RWPE2 (cell line): ENCODE results near the gene DCTD.

Source experiments
- ATAC-seq: fragments of 200-7000 bp; cut with Tn5 transposase; 3 replicates; pipeline ENCODE4 v1.9.1; 2021; ENCODE audit warnings: low read depth
- DNase-seq: peaks from one replicate; pipeline ENCODE4 v3.0.0-alpha.2; 2020; ENCODE audit warnings: low spot score
- H3K27ac ChIP-seq: fragments of 450-650 bp; 2 replicates; pipeline ENCODE4 v1.5.1; 2017; ENCODE audit warnings: mild to moderate bottlenecking; ENCODE audit not compliant: poor library complexity, severe bottlenecking
- H3K27me3 ChIP-seq: fragments of 250-450 bp; sonication (Bioruptor Pico); 2 replicates; pipeline ENCODE4 v1.5.1; 2021; ENCODE audit warnings: mild to moderate bottlenecking, moderate library complexity; ENCODE audit not compliant: insufficient read depth, poor library complexity, severe bottlenecking
- H3K36me3 ChIP-seq: fragments of 250-450 bp; sonication (Bioruptor Pico); 2 replicates; pipeline ENCODE4 v1.5.1; 2020; ENCODE audit warnings: low read depth, mild to moderate bottlenecking, moderate library complexity
- H3K4me1 ChIP-seq: fragments of 250-450 bp; sonication (Bioruptor Pico); 2 replicates; pipeline ENCODE4 v1.5.1; 2021; ENCODE audit warnings: mild to moderate bottlenecking, moderate library complexity; ENCODE audit not compliant: insufficient read depth, poor library complexity, severe bottlenecking
- H3K4me3 ChIP-seq: fragments of 250-450 bp; sonication (Bioruptor Pico); 2 replicates; pipeline ENCODE4 v1.5.1; 2021; ENCODE audit warnings: mild to moderate bottlenecking, moderate library complexity; ENCODE audit not compliant: severe bottlenecking
- H3K9me3 ChIP-seq: fragments of 250-450 bp; sonication (Bioruptor Pico); 2 replicates; pipeline ENCODE4 v1.5.1; 2021; ENCODE audit warnings: mild to moderate bottlenecking, moderate library complexity; ENCODE audit not compliant: severe bottlenecking
- TF ChIP-seq, protein P1 (sequence below): fragments of 450-650 bp; IDR thresholded peaks from one replicate; pipeline ENCODE4 v1.5.1; 2017; ENCODE audit warnings: mild to moderate bottlenecking, moderate library complexity; ENCODE audit not compliant: poor library complexity, severe bottlenecking

DCTD gene

DNA sequence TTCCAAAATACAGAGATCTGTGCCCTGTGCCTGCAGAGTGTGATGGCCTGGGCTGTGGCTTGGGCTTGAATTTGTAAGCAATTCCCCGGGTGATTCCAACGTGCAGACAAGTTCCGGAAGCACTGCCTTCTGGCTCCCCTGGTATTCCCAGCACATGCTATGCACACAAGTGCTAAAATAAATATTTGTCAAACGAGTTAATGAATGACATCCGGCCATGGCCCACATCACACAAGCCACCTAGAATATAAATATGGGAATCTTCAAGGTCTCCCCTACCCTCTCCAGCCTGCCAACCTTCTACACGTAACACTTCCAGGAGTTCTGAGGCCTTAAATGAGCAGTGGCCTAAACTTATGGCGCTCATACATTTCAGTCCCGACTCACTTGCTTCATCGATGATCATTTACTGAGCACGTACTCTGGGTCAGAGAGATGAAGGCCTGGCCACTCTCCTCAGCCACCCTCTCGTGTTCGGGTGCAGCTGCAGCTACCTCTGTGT is 21.3 kb downstream of the DCTD start:
- no peaks in the 10 kb centered on the region for H3K9me3 ChIP-seq
- H3K4me1 ChIP-seq, result no peaks in the 10 kb centered on the region
- H3K36me3 ChIP-seq, result peaks cover 78% of the 10 kb centered on the region
- no peaks in the 10 kb centered on the region for H3K27me3 ChIP-seq
- no peak overlapping the region for H3K27ac ChIP-seq
- no peak for ATAC-seq
- DNase-seq, result no peak
- TF ChIP-seq, protein P1, sequence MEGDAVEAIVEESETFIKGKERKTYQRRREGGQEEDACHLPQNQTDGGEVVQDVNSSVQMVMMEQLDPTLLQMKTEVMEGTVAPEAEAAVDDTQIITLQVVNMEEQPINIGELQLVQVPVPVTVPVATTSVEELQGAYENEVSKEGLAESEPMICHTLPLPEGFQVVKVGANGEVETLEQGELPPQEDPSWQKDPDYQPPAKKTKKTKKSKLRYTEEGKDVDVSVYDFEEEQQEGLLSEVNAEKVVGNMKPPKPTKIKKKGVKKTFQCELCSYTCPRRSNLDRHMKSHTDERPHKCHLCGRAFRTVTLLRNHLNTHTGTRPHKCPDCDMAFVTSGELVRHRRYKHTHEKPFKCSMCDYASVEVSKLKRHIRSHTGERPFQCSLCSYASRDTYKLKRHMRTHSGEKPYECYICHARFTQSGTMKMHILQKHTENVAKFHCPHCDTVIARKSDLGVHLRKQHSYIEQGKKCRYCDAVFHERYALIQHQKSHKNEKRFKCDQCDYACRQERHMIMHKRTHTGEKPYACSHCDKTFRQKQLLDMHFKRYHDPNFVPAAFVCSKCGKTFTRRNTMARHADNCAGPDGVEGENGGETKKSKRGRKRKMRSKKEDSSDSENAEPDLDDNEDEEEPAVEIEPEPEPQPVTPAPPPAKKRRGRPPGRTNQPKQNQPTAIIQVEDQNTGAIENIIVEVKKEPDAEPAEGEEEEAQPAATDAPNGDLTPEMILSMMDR, result no peak
- no peak overlapping the region for H3K4me3 ChIP-seq

DNA sequence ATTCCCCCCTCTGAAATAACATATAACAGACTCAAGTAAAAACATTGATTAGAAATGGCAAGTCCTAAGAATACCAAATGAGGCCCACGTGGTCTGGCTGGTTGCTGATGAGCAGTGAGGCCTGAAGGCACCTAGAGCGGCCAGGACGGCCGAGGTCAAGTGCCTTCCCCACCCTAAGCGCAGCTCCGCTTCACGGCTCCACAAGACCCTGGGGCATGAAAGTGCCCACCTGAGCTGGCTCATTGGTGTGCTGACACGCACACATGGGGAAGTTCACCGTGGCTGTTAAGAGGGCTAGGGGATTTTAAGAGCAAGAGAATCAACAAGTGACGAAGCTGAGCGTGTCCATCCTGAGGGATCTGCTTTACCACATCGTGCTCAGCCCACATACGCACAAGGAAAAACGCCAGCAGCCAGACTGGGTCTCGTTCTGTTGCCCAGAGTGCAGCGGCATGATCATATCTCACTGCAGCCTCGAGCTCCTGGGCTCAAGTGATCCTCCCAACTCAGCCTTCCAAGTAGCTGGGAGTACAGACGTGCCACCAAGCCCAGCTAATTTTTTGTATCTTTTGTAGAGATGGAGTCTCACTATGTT is 22.4 kb downstream of the DCTD start:
- no peak for ATAC-seq
- DNase-seq, result no peak
- TF ChIP-seq, protein P1, result no peak
- no peaks in the 10 kb centered on the region for H3K27me3 ChIP-seq
- H3K9me3 ChIP-seq, result no peaks in the 10 kb centered on the region
- peaks cover 78% of the 10 kb centered on the region for H3K36me3 ChIP-seq
- H3K27ac ChIP-seq, result no peak overlapping the region
- H3K4me3 ChIP-seq, result no peak overlapping the region
- H3K4me1 ChIP-seq, result no peaks in the 10 kb centered on the region

DNA sequence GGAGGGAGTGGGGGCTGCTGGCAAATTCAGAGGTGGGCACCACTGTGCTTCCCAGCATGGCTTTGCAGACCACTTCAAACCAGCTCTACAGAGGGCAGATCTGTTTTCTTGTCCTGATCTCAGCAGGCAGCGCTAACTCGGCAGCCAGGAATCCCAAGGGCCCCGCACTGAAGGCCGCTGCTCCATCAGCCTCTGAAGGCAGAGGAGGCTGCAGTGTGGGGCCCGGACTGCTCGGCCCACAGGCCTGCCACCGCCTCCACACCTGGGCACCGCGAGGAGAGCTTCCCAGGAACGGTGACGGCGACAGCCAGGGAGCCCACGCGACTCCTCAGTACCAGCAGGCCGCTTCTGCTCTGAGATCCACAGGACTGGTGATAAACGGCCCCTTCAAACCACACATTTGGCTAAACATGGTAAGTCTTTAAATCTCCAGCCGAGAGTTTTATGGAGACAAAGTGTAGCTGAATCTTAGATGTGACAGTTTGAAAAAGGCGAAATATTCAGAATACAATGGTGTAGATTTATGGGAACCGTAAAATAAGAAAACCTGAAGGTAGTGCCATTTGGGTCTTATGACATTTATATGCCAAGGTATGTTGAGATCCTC is 23.6 kb downstream of the DCTD start:
- peaks cover 78% of the 10 kb centered on the region for H3K36me3 ChIP-seq
- TF ChIP-seq, protein P1, result no peak
- no peak for ATAC-seq

DNA sequence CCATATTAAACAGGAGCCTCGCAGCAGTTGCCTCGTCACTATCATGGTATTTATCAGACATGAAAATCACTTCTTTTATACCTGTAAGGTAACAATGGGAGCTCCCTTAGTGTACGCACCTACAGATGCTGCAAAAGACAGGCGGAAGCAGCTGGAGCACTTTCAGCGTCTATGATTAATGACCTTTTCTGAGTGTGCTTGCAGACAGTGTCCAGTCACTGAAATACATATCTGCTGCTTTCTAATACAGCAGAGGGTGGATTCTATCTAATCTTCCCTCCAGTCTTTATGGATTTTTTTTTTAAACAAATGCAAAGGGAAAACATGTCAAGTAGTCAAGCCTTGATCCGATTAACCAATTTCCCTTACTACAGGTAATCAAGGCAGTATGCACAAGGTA is 24.1 kb downstream of the DCTD start:
- Histone ChIP-seq H3K4me3 (no peak overlapping the region), H3K9me3 (no peaks in the 10 kb centered on the region), H3K27me3 (no peaks in the 10 kb centered on the region), H3K36me3 (peaks cover 78% of the 10 kb centered on the region), H3K4me1 (no peaks in the 10 kb centered on the region), H3K27ac (no peak overlapping the region)
- ATAC-seq (no peak), DNase-seq (no peak)
- TF ChIP-seq, protein P1, result no peak

More for the DNA sequence above, 23.6 kb downstream of the DCTD start:
- no peaks in the 10 kb centered on the region for H3K27me3 ChIP-seq
- H3K4me1 ChIP-seq, result no peaks in the 10 kb centered on the region
- no peak overlapping the region for H3K4me3 ChIP-seq
- no peak for DNase-seq
- no peak overlapping the region for H3K27ac ChIP-seq
- H3K9me3 ChIP-seq, result no peaks in the 10 kb centered on the region

DNA sequence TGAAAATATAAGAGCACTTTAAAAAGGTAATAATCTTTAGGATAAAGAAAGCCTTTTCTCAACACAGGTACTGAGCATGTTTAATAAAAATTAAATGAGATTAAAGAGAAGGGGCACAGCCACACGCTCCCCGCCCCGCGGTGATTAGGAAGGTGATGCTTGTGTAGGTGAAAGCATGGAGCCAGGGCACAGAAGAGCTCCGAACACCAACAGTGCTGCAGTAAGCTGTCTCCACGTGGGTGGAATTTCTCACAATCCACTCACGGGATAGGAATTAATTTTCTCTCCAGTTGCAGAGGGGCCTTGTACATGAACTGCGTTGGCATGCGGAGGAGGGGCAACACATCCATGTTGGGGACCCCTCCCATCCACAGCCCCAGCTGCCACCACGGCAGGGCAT is 27.0 kb downstream of the DCTD start:
- DNase-seq, result no peak
- H3K9me3 ChIP-seq, result no peaks in the 10 kb centered on the region
- H3K27ac ChIP-seq, result no peak overlapping the region
- H3K36me3 ChIP-seq, result peaks cover 71% of the 10 kb centered on the region
- TF ChIP-seq, protein P1, result no peak
- ATAC-seq, result no peak
- H3K4me3 ChIP-seq, result no peak overlapping the region
- no peaks in the 10 kb centered on the region for H3K27me3 ChIP-seq
- no peaks in the 10 kb centered on the region for H3K4me1 ChIP-seq
